ENCODE measurements around the gene NAXD.

The NAXD gene

DNA sequence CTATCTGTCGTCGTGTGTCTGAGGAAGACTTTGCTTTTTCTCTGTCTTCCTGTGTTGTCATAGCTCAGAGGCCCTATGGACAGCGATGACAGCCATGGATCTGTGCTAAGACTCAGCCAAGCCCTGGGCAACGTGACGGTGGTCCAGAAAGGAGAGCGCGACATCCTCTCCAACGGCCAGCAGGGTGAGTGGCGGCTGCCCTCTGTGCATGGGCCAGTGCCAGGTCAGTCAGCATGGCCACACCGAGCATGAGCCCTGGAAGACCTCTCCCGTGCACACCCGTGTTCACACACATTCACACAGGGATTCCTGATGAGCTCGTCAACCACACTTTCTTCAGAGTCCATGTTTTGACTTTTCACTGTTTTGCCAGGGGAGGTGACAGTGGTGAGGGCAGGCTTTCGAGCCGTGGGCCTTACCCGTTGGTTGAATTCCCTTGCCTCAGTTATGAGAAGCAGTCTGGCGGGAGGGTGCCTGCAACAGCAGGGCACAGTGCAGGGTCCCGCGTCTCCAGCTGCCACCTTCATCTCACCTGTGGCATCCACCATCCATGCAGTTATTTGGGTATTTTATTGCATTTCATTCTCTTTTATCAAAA, 20.2 kb downstream of the NAXD start:
- no peak for DNase-seq (ENCODE audit: low spot score)
- Histone ChIP-seq H3K4me3 (no peak overlapping the region), H3K27ac (no peak overlapping the region)
- TF ChIP-seq, protein P1, sequence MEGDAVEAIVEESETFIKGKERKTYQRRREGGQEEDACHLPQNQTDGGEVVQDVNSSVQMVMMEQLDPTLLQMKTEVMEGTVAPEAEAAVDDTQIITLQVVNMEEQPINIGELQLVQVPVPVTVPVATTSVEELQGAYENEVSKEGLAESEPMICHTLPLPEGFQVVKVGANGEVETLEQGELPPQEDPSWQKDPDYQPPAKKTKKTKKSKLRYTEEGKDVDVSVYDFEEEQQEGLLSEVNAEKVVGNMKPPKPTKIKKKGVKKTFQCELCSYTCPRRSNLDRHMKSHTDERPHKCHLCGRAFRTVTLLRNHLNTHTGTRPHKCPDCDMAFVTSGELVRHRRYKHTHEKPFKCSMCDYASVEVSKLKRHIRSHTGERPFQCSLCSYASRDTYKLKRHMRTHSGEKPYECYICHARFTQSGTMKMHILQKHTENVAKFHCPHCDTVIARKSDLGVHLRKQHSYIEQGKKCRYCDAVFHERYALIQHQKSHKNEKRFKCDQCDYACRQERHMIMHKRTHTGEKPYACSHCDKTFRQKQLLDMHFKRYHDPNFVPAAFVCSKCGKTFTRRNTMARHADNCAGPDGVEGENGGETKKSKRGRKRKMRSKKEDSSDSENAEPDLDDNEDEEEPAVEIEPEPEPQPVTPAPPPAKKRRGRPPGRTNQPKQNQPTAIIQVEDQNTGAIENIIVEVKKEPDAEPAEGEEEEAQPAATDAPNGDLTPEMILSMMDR (IDR thresholded peaks at IDR 0.05): no peak

DNA sequence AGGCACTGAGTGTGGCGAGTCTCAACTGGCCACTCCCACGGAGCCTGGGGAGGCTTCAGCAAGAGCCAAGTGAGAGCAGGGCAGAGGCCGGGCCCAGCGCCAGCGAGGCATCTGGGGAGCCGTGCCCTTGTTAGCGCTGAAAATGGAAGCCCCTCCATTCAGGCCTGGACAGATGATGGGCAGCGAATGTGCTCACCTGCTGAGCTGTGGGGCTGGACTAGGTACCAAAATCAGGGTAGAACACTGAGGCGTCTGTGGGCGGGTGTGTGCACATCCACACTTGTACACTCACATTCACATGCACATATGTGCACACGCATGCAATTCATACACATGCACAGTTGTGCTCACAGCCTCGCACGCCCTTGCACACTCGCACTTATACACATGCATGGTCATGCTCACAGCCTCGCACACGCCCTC, 20.7 kb downstream of the NAXD start:
- Histone ChIP-seq H3K27ac (no peak overlapping the region), H3K4me3 (no peak overlapping the region)
- TF ChIP-seq, protein P1 (IDR thresholded peaks at IDR 0.05): no peak
- peak; percentile 29 for DNase-seq (ENCODE audit: low spot score)

DNA sequence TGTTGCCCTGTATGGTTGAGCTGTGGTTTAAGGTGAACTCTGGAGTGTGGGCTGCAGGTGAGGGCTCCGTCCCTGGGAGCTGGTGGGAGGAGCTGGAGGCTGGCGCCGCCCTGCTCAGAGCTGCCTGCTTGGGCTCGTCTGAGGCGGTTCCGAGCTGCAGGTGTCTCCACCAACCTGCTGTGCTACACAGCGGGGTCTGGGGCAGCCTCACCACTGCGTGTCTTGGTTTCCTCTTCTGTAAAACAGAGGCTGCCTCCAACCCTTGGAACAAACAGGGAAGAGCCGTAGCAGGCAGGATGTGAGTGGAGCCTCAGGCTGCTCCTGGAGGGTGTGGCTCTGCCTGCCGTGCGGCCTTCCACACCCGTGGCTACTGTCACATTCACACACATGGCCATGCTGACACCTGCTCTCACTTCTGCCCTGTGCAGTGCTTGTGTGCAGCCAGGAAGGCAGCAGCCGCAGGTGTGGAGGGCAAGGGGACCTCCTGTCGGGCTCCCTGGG, 21.4 kb downstream of the NAXD start:
- no peak overlapping the region for H3K27ac ChIP-seq
- no peak for DNase-seq (ENCODE audit: low spot score)

DNA sequence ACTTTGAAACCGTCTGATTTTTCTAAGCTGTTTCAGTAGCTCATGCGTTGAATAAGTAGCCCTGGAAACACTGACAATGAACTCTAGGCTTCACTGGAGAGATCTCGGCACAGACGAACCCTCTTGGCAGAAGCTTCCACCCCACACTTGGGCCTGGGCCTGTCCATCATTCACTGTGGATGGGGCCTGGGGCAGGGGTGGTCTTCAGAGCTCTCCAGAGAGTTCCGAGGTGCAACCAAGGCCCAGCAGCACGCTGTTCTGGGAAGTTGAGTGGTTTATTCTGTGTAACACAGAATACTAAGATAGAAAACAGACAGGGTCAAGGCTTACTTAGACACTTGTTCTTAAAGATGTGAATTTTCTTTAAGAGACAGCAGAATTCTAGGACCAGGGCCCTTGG, 21.9 kb downstream of the NAXD start:
- H3K4me3 ChIP-seq: no peak overlapping the region
- TF ChIP-seq, protein P1 (IDR thresholded peaks at IDR 0.05): no peak
- no peak for DNase-seq (ENCODE audit: low spot score)
- no peak overlapping the region for H3K27ac ChIP-seq

More for the DNA sequence above, 21.4 kb downstream of the NAXD start:
- H3K4me3 ChIP-seq: no peak overlapping the region
- TF ChIP-seq, protein P1 (IDR thresholded peaks at IDR 0.05): no peak

DNA sequence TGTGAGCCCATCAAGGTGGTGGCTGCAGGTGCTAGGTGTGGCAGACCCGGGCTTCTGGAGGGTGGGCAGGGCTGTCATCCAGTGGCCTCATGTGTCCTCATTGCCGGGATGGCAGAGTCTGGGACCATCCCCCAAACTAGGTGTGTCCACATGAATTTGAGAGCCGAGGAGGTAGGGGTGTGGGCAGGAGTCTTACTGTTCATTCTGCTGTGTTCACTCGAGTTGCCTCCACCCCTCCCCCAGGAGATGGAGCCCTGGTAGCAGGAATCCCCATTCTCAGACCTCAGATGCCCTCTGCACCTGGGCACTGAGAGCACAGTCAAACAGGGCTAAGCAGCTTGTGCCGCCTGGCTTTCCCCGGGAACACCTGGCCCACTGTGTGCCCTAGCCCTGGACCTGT, 22.4 kb downstream of the NAXD start:
- DNase-seq (ENCODE audit: low spot score): no peak
- H3K4me3 ChIP-seq: no peak overlapping the region
- H3K27ac ChIP-seq: no peak overlapping the region
- TF ChIP-seq, protein P1 (IDR thresholded peaks at IDR 0.05): no peak

DNA sequence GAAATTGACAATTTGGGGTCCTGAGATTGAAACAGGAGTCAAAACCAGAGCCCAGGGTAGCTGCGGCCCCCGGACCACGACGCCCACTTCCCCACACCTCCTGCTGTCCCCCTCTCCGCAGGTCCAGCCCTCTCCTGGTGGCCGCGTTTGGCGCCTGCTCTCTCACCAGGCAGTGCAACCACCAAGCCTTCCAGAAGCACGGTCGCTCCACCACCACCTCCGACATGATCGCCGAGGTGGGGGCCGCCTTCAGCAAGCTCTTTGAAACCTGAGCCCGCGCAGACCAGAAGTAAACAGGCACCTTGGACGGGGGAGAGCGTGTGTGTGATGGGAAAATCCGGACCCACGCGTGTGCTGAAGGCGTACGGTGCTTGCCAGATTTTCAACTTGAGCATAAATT, 22.9 kb downstream of the NAXD start:
- Histone ChIP-seq H3K27ac (no peak overlapping the region), H3K4me3 (no peak overlapping the region)
- no peak for DNase-seq (ENCODE audit: low spot score)
- TF ChIP-seq, protein P1 (IDR thresholded peaks at IDR 0.05): no peak
